Caco-2 (cell line): ENCODE results near the gene HS6ST2. TPM values are rescaled to one million over a fixed set of nuclear protein-coding genes. Genes with fewer than 3 reads are reported as not detected.
"Not testable (repeated sequence)": the region's sequence is repeated elsewhere in the genome, so short reads cannot be mapped to it uniquely, and the experiment has no call there.

Experiments
- BruUV-seq: library from RNA; stranded (reverse); fragments of 400-500 nt; replicated peaks from 2 replicates; lab custom pipeline; 2021; lab: Mats Ljungman, UMichigan
- CTCF ChIA-PET: fragments of 300-600 bp; sonication (Branson Sonifier 250); formaldehyde crosslinking; loops from one replicate; lab custom pipeline; 2022; ENCODE audit warnings: antibody characterized with exemption; lab: Charles Lee
- POLR2A ChIA-PET: fragments of 300-600 bp; sonication (Branson Sonifier 250); formaldehyde crosslinking; loops from one replicate; lab custom pipeline; 2022; ENCODE audit warnings: antibody characterized with exemption; lab: Charles Lee
- DNase-seq, 2 experiments: peaks; one replicate each; pipeline versions ENCODE4 v3.0.0 to v3.0.0-alpha.2; 2020 to 2022
- H3K27me3 ChIP-seq: replicated peaks from 2 replicates; pipeline ENCODE4 v1.6.0; 2011; ENCODE audit warnings: low read length; ENCODE audit not compliant: control insufficient read depth, insufficient read depth
- H3K36me3 ChIP-seq: 2 replicates; pipeline ENCODE4 v1.5.1; 2011; ENCODE audit warnings: low read length; ENCODE audit not compliant: control insufficient read depth, insufficient read depth
- H3K4me1 ChIP-seq: fragments of 250-450 bp; sonication (Bioruptor Pico); 2 replicates; pipeline ENCODE4 v1.5.1; 2020; ENCODE audit warnings: mild to moderate bottlenecking
- H3K4me3 ChIP-seq: 2 replicates; pipeline ENCODE4 v1.5.1; 2011; ENCODE audit warnings: low read depth, mild to moderate bottlenecking, control low read depth, low read length
- H3K9me3 ChIP-seq: fragments of 250-450 bp; sonication (Bioruptor Pico); 2 replicates; pipeline ENCODE4 v1.5.1; 2020; ENCODE audit warnings: mild to moderate bottlenecking, moderate library complexity
- H3K27ac Mint-ChIP-seq: one replicate; pipeline ENCODE4 v1.8.0; 2022; ENCODE audit warnings: mixed read lengths; ENCODE audit not compliant: unreplicated experiment
- H3K27me3 Mint-ChIP-seq: one replicate; pipeline ENCODE4 v1.8.0; 2022; ENCODE audit warnings: mixed read lengths; ENCODE audit not compliant: insufficient read depth, unreplicated experiment
- H3K36me3 Mint-ChIP-seq: one replicate; pipeline ENCODE4 v1.8.0; 2022; ENCODE audit warnings: mild to moderate bottlenecking, mixed read lengths; ENCODE audit not compliant: insufficient read depth, unreplicated experiment
- H3K4me1 Mint-ChIP-seq: one replicate; pipeline ENCODE4 v1.8.0; 2022; ENCODE audit warnings: low read depth, mixed read lengths; ENCODE audit not compliant: unreplicated experiment
- H3K4me3 Mint-ChIP-seq: one replicate; pipeline ENCODE4 v1.8.0; 2022; ENCODE audit warnings: mild to moderate bottlenecking, moderate library complexity, mixed read lengths; ENCODE audit not compliant: unreplicated experiment
- H3K9me3 Mint-ChIP-seq: one replicate; pipeline ENCODE4 v1.8.0; 2022; ENCODE audit warnings: mixed read lengths; ENCODE audit not compliant: unreplicated experiment
- CTCF ChIP-seq, 2 experiments: fragments of 200-600 bp in 1 of 2; IDR thresholded peaks; 1 replicate in 1 of 2; 2 replicates in 1 of 2; pipeline versions ENCODE4 v1.5.1 to v1.8.0; 2011 to 2022; ENCODE audit warnings: antibody characterized with exemption in 1 of 2, control low read depth in 1 of 2, inconsistent platforms in 1 of 2, low read depth in 1 of 2, low read length in 1 of 2, mild to moderate bottlenecking in 1 of 2, moderate library complexity in 1 of 2; ENCODE audit not compliant: insufficient read depth in 1 of 2, severe bottlenecking in 1 of 2, unreplicated experiment in 1 of 2
- intact Hi-C: fragments of 100-400 bp; cut with micrococcal nuclease; formaldehyde crosslinking; loops from one replicate; pipeline ENCODE4 v1.10.0; 2022; ENCODE audit not compliant: unreplicated experiment
- total RNA-seq: library from RNA; stranded (reverse); gene quantifications from 2 replicates; pipeline ENCODE4 v1.2.3, GENCODE V29; 2022

Gene HS6ST2
- total RNA-seq, 1 experiment from 2014 or later: 34.9 TPM

GRCh38 chrX:132900633-132901293 is 57.7 kb downstream of the HS6ST2 start:
- no peak for DNase-seq
- Mint-ChIP-seq H3K4me3 (no peak overlapping the region), H3K27ac (no peak overlapping the region), H3K4me1 (peaks cover 6% of the 10 kb centered on the region), H3K27me3 (no peaks in the 10 kb centered on the region), H3K36me3 (peaks cover 2% of the 10 kb centered on the region), H3K9me3 (no peaks in the 10 kb centered on the region)
- H3K27me3 ChIP-seq: no peaks in the 10 kb centered on the region
- H3K36me3 ChIP-seq: no peaks in the 10 kb centered on the region
- H3K9me3 ChIP-seq: no peaks in the 10 kb centered on the region
- H3K4me3 ChIP-seq: no peak overlapping the region
- CTCF ChIA-PET: no interaction called here
- intact Hi-C loops: no loop called here
- no peak for TF ChIP-seq CTCF (IDR thresholded peaks at IDR 0.05; ENCODE audit: insufficient read depth in 1 of 2, low read depth in 1 of 2, low read length in 1 of 2, severe bottlenecking in 1 of 2, unreplicated experiment in 1 of 2)
- POLR2A ChIA-PET: no interaction called here
- BruUV-seq: no TSS peak
- H3K4me1 ChIP-seq: no peaks in the 10 kb centered on the region

DNA sequence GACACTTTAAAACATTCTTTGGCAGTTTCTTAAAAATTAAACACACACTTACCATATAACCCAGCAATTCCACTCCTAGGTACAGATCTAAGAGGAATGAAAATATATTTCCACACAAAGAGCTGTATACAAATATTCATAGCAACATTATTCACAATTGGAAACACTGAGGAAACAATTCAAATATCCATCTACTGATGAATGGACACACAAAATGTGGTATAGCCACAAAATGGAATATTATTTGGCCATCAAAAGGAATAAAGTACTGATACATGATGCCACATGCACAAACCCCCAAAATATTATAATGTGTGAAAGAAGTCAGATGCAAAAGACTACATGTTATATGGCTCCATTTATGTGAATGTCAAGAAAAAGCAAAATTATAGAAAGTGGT is 70.9 kb downstream of the HS6ST2 start:
- ChIA-PET POLR2A (no interaction called here), CTCF (no interaction called here)
- no peak for DNase-seq
- no TSS peak for BruUV-seq
- H3K36me3 ChIP-seq: no peaks in the 10 kb centered on the region
- no peaks in the 10 kb centered on the region for H3K9me3 ChIP-seq
- no peaks in the 10 kb centered on the region for H3K4me1 ChIP-seq
- intact Hi-C loops: no loop called here
- Mint-ChIP-seq H3K4me1 (no peaks in the 10 kb centered on the region), H3K9me3 (peaks cover 9% of the 10 kb centered on the region), H3K27ac (no peak overlapping the region), H3K36me3 (no peaks in the 10 kb centered on the region), H3K27me3 (no peaks in the 10 kb centered on the region), H3K4me3 (no peak overlapping the region)
- TF ChIP-seq CTCF (IDR thresholded peaks at IDR 0.05; ENCODE audit: insufficient read depth in 1 of 2, low read depth in 1 of 2, low read length in 1 of 2, severe bottlenecking in 1 of 2, unreplicated experiment in 1 of 2): no peak
- H3K4me3 ChIP-seq: no peak overlapping the region
- H3K27me3 ChIP-seq: no peaks in the 10 kb centered on the region

- Histone ChIP-seq H3K4me3 (no peak overlapping the region), H3K4me1 (peaks cover 3% of the 10 kb centered on the region; the same call in 1 of the 2 replicates), H3K9me3 (no peaks in the 10 kb centered on the region), H3K36me3 (no peaks in the 10 kb centered on the region), H3K27me3 (no peaks in the 10 kb centered on the region)
- no peak for DNase-seq
- TF ChIP-seq CTCF (IDR thresholded peaks at IDR 0.05; ENCODE audit: insufficient read depth in 1 of 2, low read depth in 1 of 2, low read length in 1 of 2, severe bottlenecking in 1 of 2, unreplicated experiment in 1 of 2): no peak
- no peak overlapping the region for H3K4me3 Mint-ChIP-seq
- ChIA-PET CTCF (no interaction called here), POLR2A (no interaction called here)
- no peaks in the 10 kb centered on the region for H3K9me3 Mint-ChIP-seq
- no TSS peak for BruUV-seq
- H3K27ac Mint-ChIP-seq: no peak overlapping the region
- intact Hi-C loops: no loop called here
- H3K36me3 Mint-ChIP-seq: no peaks in the 10 kb centered on the region
- H3K4me1 Mint-ChIP-seq: no peaks in the 10 kb centered on the region
- no peaks in the 10 kb centered on the region for H3K27me3 Mint-ChIP-seq
Observed at GRCh38 chrX:132883358-132883915, 75.0 kb downstream of the HS6ST2 start.

GRCh38 chrX:132880753-132881152 is 77.7 kb downstream of the HS6ST2 start:
- H3K27me3 Mint-ChIP-seq, intact Hi-C loops, DNase-seq, H3K27me3 ChIP-seq, CTCF ChIA-PET, H3K27ac Mint-ChIP-seq, H3K9me3 ChIP-seq, H3K36me3 ChIP-seq, POLR2A ChIA-PET, H3K4me3 Mint-ChIP-seq, H3K36me3 Mint-ChIP-seq, H3K4me3 ChIP-seq, H3K9me3 Mint-ChIP-seq, BruUV-seq: not testable (repeated sequence)
- H3K4me1 Mint-ChIP-seq: peaks cover 16% of the 10 kb centered on the region
- peaks cover 28% of the 10 kb centered on the region for H3K4me1 ChIP-seq
